NCI-H2171 (cell line): ENCODE measurements around the gene LIMK1.
"Not testable (repeated sequence)": the region's sequence is repeated elsewhere in the genome, so short reads cannot be mapped to it uniquely, and the experiment has no call there.

Experiments used
- DNase-seq: peaks from one replicate; lab custom pipeline; 2025; lab: John Stamatoyannopoulos, UW

The LIMK1 gene

DNA sequence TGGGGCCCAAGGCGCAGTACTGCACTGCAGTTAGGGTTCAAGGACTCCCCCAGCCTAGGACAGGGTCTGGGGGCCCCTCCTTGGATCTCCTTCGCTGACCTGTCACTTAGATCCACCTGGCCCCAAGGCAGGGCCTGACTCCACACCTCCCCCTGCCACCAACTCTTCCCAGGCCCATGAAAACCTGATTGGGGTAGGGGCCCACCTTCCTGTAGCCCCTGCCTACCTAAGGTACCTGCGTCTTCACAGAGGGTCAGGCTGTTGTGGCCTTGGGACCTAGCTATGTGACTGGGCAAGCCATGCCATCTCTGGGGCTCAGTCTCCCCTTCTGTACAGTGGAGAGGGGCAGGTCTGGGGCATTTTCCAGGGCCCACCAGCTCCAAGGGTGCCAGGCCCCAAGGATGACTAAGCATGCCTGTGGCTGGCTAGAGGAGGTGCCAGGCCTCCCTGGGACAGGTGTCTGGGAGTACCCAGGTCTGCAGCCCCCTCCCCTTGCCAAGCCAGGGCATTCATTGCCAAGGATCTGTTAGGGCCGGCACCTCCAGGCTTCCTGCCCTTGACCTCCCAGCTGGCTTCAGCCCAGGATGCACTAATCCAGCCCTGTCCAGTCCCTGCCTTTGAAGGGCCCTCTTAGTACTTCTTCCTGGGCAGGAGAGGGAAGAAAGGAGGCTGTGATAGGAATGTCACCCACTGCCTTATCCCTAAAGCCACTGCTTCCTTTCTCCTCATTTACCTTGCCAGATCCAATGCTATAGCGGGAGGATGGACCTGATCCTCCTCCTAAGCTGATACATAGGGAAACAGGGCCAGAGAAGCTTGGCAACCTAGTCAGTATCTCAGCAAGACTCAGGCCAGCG lies 1.3 kb downstream of the LIMK1 start:
- DNase-seq = no peak

DNA sequence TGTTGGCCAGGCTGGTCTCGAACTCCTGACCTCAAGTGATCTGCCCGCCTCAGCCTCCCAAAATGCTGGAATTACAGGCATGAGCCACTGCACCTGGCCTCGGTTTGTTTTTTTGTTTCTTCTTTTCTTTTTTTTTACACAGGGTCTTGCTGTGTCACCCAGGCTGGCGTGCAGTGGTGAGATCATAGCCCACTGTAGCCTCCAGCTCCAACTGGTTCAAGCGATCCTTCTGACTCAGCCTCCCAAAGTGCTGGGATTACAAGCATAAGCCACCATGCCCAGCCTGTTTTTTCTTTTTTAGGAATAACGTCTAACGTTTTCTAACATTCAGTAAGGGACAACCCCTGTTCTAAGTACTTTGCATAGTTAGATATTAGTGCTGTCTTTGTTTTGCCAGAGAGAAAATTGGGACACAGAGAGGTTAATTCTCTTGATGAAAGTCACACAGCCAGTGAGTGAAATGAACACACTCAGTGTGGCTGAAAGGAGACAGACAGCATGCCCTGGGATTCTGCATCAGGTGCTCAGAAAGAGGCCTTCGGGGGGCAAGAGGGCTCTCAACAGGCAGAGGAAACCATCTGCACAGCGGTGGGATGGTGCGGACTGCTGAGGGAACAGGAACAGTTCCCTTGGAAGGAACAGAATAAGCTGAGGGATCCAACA lies 4.3 kb downstream of the LIMK1 start:
- no peak for DNase-seq

DNA sequence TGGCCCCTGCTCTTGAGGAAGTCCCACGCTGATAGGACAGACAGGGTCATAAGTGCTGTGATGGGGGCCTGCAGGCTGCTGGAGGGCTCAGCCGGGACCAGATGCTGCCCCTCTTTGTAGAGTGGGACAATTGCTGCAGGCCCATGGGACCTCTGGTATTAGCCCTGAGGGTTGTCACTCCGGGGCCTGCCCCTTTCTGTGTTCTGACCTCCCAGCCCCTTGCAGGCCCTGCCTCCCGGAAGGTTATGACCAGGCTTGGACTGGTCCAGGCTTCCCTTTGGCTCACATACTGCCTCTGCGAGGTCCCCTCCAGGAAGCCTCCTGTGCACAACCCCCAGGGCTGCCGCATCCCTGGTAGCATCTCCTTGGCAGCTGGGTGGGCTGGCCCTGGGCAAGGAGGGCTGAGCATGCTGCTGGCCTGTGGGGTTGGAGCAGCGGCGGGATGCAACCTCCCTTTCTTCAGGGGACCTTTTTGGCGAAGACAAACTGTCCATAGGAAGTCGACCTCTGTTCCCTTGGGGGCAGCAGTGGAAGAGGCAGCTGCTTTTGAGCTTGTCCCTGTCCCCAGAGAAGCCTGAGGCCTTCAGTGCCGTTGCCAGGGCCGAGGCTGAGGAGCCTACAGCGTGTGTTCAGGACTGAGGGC lies 8.8 kb downstream of the LIMK1 start:
- DNase-seq = no peak

DNA sequence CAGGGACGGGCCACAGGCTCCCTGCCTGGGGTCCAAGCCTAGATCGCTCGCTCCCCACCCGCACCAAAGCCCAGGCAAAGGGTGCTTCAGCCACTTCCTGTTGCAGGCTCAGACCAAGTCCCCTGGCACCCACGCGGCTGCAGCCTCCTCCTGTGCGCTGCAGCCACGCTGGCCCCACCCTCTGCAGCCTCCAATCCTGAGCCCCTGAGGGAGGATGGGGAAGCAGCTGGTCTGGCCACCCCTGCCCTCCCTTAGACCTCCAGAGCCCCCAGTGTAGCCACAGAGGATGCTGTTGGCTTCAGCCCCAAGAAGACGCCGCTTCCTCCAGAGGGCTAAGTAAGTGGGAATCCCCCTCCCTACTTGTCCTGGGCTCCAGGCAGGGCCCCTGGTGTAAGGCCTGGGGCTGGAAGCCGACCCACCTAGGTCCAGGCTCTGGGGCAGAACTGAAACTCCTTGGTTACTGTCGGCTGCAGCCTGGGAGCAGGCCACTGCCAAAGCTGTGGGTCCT lies 9.4 kb downstream of the LIMK1 start:
- DNase-seq = no peak

DNA sequence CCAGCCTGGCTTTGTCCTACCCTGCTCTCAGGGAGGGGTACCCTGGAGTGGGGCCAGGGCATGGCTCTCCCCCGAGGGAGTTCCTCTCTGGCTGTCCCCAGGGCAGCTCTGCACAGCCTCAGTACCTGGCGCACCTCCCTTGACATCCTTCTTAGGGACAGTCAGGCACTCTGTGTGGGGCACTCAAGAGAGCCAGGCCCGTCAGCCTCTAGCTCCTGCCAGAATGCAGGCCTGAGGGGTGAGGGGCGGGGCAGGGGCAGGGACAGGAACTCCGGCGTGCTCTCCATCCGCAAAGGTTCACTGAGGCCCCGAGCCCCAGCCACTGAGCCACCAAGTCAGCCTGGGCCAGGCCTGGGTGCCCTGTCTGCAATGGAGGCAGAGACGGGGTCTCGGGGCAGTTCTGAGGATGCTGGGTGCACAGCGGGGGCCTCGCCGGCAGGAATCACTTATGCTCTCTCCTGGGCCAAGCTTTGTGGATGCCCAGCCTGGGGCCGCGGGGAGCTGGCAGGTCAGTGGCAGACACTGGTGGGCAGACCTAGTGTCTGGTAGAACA lies 10.1 kb downstream of the LIMK1 start:
- no peak for DNase-seq

DNA sequence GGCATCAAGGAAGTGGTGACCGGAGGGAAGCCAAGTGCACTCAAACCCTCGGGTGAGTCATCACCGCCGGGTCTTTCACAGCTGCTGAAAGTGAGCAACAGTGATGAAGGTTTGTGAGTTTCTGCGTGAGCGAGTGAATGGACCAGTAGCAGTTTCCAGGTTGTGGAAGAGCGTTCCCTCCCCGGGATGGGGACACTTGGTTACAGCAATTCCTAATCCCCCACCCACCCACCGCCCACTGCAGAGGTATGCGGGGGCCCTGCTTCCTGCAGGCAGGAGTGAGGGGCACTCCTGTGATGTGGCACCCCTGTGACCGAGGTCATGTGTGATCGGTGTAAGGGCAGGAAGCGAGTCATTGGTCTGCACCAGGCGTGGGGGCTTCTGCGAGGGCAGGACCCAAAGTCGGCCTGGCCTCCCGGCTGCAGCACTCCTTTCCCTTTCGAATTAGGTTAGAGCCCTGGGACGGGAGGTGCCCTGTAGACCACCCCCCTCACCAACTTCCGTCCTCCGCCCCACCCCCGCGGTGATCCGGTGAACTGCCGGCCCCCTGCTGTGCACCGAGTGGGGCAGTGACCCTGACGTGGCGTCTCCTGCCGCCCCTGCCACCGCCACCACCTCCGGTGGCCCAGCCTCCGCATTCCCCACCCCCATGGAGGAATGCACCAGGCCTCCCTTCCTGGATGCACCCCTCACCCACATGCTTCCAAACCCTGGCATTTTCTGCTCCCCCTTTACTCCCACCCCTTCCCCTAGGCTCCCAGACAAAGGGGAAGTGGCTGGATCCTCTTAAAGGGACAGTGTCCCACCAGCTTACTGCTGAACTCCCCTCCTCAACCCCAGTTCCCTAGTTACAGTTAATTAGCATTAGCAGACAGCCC lies 10.9 kb downstream of the LIMK1 start:
- DNase-seq = no peak

DNA sequence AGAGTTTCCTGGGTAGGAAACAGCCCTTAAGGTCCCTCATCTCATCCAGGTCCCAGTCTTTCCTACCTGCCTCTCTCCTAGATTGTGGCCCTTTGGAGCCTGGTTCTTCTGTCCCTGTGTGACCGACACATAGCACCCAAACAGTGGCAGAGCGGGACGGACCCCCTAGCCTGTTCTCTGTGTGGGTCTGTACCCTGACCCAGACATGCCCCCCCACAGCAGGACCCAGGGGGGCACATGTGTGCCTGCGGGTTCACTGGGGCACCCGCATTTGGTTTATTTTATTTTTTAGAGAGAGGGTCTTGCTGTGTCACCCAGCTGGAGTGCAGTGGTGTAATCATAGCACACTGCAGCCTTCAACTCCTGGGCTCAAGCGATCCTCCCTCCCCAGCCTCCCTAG lies 11.5 kb downstream of the LIMK1 start:
- DNase-seq = no peak

DNA sequence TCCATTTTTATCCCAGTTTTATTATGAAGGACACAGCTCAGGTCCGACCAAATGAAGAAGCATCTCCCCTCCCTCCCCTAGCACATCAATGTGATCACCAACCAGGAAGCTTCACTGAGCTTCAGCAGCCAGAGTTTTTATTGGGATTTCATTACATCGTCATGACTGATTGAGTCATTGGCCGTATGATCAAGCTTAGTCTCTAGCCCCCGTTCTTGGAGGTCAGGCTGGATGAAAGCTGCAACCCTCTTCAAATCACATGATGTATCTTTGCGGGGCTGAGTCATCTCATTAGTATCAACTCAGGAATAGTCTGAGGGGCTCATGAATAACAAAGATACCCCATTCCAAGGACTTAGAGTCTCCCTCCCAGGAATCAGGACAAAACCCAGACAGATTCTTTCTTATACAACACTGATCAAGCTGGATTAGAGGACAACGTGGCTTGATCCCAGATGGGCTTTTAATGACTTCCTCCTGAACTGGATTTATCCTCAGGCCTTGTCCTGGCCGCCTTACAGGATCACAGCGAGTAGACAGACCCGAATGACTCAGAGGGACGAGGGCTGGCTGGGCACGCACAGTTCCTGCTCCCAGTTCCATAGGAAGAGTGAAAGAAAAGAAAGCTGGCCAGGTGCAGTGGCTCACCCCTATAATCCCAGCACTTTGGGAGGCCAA lies 14.5 kb downstream of the LIMK1 start:
- no peak for DNase-seq

DNA sequence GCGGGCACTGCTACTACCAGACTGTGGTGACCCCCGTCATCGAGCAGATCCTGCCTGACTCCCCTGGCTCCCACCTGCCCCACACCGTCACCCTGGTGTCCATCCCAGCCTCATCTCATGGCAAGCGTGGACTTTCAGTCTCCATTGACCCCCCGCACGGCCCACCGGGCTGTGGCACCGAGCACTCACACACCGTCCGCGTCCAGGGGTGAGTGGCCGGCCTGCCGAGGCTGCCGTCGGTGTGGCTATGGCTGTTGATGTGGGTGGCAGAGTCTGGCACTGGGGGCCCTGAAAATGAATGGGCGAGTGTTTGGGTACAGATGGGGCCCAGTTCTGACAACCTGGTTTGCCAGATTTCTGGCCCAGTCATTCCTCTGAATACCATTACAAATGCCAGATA lies 15.4 kb downstream of the LIMK1 start:
- DNase-seq = no peak

DNA sequence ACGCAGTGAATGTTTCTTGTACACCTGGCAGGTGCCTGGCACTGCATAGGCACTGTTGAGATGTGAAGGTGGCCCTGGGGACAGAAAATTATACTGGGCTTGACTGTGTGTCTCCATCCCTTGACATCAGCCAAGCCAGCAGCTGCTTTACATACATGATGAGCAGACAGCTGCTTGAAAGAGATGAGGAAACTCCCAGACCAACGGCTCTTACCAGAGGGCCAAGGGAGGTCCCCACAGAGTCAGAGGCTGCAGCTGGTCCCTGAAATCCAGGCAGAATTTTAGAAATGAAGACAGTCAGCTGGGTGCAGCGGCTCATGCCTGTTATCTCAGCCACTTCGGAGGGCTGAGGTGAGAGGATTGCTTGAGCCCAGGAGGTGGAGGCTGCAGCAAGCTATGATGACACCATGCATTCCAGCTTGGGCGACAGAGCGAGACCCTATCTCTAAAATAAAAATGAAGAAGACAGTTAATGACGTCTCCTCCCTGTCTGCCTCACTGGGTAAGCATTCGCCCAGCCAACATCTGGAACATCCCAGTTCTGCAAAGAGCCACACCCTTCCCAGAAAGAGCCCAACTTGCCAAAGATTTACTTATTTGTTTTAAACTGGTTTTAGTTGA lies 17.6 kb downstream of the LIMK1 start:
- no peak for DNase-seq

DNA sequence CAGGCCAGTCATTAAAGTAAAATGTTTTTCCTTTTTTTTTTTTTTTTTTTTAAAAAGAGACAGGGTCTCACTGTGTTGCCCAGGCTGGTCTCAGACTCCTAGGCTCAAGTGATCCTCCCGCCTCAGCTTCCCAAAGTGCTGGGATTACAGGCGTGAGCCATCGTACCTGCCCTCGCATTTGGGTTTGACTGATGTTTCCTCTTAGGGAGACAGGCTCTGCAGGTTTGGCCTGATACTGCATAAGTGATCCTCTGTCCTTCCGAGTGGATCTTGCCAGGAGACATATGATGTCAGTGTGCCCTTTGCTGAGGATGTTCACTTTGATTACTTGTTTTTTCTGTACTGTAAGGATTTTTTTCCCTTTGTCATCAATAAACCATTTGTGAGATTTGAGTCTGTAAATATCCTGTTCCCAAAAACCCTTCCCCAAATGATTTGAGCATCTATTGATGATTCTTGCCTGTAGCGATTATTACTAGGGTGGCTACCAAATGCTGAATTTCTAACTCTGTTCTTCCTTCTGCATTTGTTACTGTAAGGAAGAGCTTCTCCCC lies 19.7 kb downstream of the LIMK1 start:
- no peak for DNase-seq

DNA sequence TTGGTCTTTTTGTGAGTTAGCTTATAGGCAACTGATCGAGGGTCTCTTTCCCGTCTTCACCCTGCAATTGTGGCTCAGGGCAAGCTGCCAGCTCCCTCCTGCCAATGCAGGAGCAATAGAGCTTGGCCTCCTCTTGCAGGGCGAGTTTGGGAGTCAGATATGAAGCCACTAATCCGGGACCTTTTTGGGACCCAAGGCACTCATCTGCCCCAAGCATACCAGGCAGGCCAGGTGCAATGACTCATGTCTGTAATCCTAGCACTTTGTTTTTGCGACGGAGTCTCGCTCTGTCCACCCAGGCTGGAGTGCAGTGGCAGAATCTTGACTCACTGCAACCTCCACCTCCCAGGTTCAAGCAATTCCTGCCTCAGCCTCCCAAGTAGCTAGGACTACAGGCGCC lies 21.1 kb downstream of the LIMK1 start:
- DNase-seq = no peak

DNA sequence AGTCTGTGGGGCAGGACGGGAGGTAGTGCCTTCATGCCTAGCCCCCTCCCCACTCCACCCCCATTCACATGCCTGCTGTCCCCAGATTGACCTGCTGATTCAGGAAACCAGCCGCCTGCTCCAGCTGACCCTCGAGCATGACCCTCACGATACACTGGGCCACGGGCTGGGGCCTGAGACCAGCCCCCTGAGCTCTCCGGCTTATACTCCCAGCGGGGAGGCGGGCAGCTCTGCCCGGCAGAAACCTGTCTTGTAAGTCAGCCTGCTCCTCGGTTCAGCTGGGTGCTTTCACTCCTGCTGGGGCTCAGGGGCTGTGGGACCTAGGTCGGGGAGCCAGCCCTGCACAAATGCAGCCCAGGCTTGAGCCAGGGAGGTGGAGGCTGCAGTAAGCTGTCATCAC lies 22.4 kb downstream of the LIMK1 start:
- no peak for DNase-seq

DNA sequence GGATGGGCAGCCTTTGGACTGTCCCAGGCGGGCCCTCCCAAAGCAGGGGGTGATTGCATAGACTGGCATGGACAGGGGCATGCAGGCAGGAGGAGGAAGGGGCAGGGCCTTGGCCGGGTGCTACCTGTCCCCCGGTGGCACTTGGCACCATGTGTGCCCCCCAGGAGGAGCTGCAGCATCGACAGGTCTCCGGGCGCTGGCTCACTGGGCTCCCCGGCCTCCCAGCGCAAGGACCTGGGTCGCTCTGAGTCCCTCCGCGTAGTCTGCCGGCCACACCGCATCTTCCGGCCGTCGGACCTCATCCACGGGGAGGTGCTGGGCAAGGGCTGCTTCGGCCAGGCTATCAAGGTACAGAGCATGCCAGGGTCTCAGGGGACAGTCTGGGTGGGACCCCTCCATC lies 23.2 kb downstream of the LIMK1 start:
- DNase-seq = no peak

DNA sequence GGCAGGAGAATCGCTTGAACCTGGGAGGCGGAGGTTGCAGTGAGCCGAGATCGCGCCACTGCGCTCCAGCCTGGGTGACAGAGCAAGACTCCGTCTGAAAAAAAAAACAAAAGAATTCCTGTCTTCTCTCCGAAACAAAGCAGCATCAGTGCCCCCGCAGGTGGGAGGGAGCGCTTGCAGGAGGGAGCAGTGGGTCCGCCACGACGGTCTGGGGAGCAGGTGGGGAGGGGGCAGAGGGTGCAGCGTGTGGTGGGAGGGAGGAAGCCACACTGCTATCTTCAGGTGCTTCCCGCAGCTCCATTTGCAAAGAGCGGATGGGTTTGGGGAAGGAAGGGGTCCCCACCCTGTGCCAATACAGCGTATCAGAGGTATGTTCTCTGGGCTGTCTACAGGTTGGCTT lies 31.7 kb downstream of the LIMK1 start:
- DNase-seq = no peak

DNA sequence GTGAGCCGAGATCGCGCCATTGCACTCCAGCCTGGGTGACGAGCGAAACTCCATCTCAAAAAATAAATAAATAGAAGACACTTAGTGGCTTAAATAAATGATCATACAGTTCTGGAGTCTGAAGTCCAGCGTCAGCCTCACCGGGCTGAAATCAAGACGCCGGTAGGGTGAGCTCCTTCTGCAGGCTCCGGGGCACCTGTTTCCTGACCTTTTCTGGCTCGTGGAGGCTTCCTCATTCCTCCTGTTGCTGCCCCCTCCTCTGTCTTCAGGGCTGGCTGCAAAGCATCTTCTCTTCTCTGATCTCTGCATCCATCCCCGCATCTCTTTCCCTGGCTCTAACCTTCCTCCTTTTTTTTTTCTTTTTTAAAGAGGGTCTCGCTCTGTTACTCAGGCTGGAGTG lies 32.8 kb downstream of the LIMK1 start:
- no peak for DNase-seq

DNA sequence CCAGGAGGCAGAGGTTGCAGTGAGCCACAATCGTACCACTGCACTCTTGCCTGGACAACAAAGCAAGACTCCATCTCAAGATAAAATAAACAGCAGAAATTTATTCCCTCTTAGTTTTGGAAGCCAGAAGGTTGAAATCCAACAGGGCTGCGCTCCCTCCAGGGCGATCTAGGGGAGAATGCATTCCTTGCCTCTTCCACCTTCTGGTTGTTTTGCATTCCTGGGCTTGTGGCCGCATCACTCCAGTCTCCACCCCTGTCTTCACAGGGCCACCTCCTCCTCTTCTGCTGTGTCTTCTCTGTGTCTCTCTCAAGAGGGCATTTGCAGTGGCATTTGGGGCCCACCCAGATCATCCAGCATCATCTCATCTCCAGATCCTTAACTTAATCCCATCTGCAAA lies 36.2 kb downstream of the LIMK1 start:
- DNase-seq = no peak

DNA sequence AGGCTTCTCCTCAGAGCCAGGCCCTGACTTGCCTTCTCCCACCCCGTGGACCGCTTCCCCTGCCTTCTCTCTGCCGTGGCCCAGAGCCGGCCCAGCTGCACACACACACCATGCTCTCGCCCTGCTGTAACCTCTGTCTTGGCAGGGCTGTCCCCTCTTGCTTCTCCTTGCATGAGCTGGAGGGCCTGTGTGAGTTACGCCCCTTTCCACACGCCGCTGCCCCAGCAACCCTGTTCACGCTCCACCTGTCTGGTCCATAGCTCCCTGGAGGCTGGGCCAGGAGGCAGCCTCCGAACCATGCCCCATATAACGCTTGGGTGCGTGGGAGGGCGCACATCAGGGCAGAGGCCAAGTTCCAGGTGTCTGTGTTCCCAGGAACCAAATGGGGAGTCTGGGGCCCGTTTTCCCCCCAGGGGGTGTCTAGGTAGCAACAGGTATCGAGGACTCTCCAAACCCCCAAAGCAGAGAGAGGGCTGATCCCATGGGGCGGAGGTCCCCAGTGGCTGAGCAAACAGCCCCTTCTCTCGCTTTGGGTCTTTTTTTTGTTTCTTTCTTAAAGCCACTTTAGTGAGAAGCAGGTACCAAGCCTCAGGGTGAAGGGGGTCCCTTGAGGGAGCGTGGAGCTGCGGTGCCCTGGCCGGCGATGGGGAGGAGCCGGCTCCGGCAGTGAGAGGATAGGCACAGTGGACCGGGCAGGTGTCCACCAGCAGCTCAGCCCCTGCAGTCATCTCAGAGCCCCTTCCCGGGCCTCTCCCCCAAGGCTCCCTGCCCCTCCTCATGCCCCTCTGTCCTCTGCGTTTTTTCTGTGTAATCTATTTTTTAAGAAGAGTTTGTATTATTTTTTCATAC lies 38.0 kb downstream of the LIMK1 start:
- no peak for DNase-seq

DNA sequence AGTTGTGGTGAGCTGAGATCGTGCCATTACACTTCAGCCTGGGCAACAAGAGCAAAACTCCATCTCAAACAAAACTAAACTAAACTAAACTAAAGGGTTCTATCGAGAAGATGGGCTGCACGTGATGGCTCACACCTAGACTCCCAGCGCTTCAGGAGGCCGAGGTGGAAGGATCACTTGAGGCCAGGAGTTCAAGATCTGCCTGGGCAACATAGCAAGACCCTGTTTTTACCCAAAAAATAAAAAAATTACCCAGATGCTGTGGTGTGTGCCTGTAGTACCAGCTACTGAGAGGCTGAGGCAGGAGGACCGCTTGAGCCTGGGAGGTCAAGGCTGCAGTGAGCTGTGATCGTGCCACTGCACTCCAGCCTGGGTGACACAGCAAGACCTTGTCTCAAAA lies 40.3 kb downstream of the LIMK1 start:
- not testable (repeated sequence) for DNase-seq
